Measurements from ENCODE around the gene ACSS3. TPM values are rescaled to one million over a fixed set of nuclear protein-coding genes. Genes with fewer than 3 reads are reported as not detected.
A peak's percentile ranks its signal among the peaks of the same experiment; 100 is the strongest.
"Not testable (repeated sequence)": the region's sequence is repeated elsewhere in the genome, so short reads cannot be mapped to it uniquely, and the experiment has no call there.

Gene ACSS3
- 100 to 1,000 TPM in 1 of 4 donors, 10 to 100 TPM in 3; 78.1 to 106 (median 83.8) TPM for total RNA-seq

DNA sequence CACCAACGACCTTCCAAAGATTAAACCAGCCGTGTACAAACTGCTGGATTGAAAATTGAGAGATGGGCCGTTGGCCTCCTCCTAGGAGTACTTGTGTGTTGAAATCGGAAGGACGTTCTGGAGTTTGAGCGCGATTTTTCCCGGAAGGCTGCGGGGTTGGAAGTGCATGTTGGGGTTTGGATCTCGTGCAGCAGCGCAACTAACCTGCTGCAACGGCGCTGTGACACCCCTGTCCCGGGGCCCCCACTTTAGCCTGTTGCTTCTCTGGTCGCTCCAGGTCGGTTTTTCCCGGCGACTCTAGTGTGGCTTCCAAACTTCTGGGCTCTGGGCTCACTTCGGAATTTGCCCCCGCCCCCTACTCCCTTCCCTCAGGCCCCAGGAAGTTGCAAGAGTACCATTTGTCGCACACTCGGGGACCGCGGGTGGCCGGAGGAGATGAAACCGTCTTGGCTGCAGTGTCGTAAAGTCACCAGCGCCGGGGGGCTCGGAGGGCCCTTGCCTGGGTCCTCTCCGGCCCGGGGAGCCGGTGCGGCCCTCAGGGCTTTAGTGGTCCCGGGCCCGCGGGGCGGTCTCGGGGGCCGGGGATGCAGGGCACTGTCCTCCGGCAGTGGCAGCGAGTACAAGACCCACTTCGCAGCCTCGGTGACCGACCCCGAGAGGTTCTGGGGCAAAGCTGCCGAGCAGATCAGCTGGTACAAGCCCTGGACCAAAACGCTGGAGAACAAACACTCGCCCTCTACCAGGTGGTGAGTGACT is at the start of gene ACSS3:
TSS of gene ACSS3 (plus strand) at position 394 of the 756 bp plus-strand sequence. CDS start at position 436, 42 bp downstream.
- Histone ChIP-seq H3K27ac (peak within 1 kb of the TSS; percentile 81 to 96 (median 90)), H3K27me3 (no peaks in the 10 kb centered on the region), H3K4me1 (peaks cover 0 to 47% (median 3%) of the 10 kb centered on the region in 4 donors), H3K36me3 (no peaks in the 10 kb centered on the region), H3K9me3 (no peaks in the 10 kb centered on the region), H3K4me3 (peak within 1 kb of the TSS; percentile 62 to 76 (median 68))
- peak in 1 of 2 donors; percentile 19 for TF ChIP-seq POLR2A (IDR thresholded peaks at IDR 0.05)
- TF ChIP-seq EP300 (IDR thresholded peaks at IDR 0.05), result peak in 1 of 2 donors; percentile 50
- TF ChIP-seq, protein P1, sequence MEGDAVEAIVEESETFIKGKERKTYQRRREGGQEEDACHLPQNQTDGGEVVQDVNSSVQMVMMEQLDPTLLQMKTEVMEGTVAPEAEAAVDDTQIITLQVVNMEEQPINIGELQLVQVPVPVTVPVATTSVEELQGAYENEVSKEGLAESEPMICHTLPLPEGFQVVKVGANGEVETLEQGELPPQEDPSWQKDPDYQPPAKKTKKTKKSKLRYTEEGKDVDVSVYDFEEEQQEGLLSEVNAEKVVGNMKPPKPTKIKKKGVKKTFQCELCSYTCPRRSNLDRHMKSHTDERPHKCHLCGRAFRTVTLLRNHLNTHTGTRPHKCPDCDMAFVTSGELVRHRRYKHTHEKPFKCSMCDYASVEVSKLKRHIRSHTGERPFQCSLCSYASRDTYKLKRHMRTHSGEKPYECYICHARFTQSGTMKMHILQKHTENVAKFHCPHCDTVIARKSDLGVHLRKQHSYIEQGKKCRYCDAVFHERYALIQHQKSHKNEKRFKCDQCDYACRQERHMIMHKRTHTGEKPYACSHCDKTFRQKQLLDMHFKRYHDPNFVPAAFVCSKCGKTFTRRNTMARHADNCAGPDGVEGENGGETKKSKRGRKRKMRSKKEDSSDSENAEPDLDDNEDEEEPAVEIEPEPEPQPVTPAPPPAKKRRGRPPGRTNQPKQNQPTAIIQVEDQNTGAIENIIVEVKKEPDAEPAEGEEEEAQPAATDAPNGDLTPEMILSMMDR (IDR thresholded peaks at IDR 0.05), result no peak
- 1 to 4% methylated on average over 31 to 48 of the region's 49 CpGs for whole genome bisulfite sequencing, 2 donors
- DNase-seq (ENCODE audit: low spot score in 2 of 2), result peak; percentile 21 to 56

- no peak for DNase-seq (ENCODE audit: low spot score in 2 of 2)
- TF ChIP-seq, protein P1 (IDR thresholded peaks at IDR 0.05), result no peak
- TF ChIP-seq POLR2A (IDR thresholded peaks at IDR 0.05) (no peak), EP300 (IDR thresholded peaks at IDR 0.05) (no peak)
- no peaks in the 10 kb centered on the region for H3K36me3 ChIP-seq
- WGBS, 2 donors, result 68 to 70% methylated on average over 1 of the region's 1 CpG
- no peaks in the 10 kb centered on the region for H3K27me3 ChIP-seq
- H3K9me3 ChIP-seq, result peaks cover 0 to 6% (median 1%) of the 10 kb centered on the region in 4 donors
- H3K27ac ChIP-seq, result no peak overlapping the region
- no peak overlapping the region for H3K4me3 ChIP-seq
- H3K4me1 ChIP-seq, result no peaks in the 10 kb centered on the region
Observed at GRCh38 chr12:81034926-81035325, 43.0 kb upstream of the ACSS3 start.

DNA sequence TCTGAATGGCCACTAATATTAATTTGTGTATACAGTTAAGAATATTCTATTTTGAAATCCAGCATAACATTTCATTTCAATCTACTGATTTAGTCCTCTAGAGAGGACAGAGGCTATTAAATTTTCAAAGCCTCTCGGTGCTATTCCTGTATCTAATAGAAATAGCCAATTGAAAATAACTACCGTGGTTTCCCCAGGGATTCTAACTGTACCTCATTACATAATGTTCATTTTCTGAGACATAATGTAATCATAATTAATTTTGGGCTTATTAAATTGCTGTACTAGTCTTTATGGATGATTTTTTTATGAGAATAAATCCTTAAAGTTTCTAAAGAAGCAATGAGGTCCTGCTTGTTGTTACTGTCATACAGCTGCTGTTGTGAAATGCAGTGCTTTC is 38.6 kb upstream of the ACSS3 start:
- Histone ChIP-seq H3K4me1 (no peaks in the 10 kb centered on the region), H3K36me3 (no peaks in the 10 kb centered on the region), H3K27ac (no peak overlapping the region), H3K4me3 (no peak overlapping the region), H3K27me3 (no peaks in the 10 kb centered on the region), H3K9me3 (no peaks in the 10 kb centered on the region)
- 70 to 72% methylated on average over 2 of the region's 2 CpGs for WGBS, 2 donors
- TF ChIP-seq, protein P1 (IDR thresholded peaks at IDR 0.05), result no peak
- TF ChIP-seq EP300 (IDR thresholded peaks at IDR 0.05) (no peak), POLR2A (IDR thresholded peaks at IDR 0.05) (no peak)
- no peak for DNase-seq (ENCODE audit: low spot score in 2 of 2)

DNA sequence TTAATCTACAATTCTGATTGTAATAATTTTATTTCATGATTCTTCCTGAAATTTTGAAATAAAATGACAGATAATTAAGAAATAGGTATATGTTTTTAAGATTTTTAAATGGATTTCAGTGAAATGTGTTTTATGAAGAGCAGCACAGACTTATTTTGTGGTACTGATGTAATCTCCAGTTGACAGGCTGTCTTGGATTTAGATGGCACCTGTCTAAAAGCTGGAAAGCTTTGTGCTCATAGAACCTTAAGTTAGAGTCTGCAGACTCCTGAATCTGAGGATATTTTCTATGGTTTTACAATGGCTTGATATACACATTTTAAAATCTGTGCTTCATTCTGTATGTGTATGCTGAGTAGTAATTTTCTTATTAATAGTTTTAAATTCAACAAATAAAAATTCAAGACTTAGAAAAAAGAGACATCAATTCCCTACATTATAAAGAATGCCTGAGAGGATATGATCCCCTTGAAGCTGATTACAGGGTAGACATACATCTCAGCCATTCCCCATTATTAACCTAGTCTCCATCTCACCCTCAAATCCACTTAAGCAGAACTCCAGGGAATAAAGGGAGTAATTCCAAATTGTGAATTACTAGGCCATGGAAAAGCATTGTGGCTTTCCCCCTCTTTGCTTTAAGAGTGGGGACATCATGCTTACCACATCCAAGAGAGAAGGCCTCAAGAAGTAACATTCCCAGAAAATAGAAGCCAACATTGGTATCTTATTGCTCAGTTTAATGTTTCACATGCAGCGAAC is 33.7 kb upstream of the ACSS3 start:
- Histone ChIP-seq H3K36me3 (no peaks in the 10 kb centered on the region), H3K27ac (no peak overlapping the region), H3K9me3 (peaks cover 0 to 3% (median 0%) of the 10 kb centered on the region in 4 donors), H3K27me3 (no peaks in the 10 kb centered on the region), H3K4me3 (no peak overlapping the region), H3K4me1 (no peaks in the 10 kb centered on the region)
- 97 to 100% methylated on average over 1 of the region's 1 CpG for WGBS, 2 donors
- TF ChIP-seq, protein P1 (IDR thresholded peaks at IDR 0.05), result no peak
- TF ChIP-seq POLR2A (IDR thresholded peaks at IDR 0.05), result no peak
- TF ChIP-seq EP300 (IDR thresholded peaks at IDR 0.05), result no peak
- no peak for DNase-seq (ENCODE audit: low spot score in 2 of 2)

DNA sequence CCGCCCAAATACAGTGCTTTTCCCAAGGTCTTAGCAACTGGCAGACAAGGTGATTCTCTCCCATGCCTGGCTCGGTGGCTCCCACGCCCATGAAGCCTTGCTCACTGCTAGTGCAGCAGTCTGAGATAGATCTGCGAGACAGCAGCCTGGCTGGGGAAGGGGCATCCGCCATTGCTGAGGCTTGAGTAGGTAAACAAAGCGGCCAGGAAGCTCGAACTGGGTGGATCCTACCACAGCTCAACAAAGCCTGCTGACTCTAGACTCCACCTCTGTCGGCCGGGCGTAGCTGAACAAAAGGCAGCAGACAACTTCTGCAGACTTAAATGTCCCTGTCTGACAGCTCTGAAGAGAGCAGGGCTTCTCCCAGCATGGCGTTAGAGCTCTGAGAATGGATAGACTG is 12.9 kb upstream of the ACSS3 start:
- H3K4me3 ChIP-seq; H3K27me3 ChIP-seq; DNase-seq (ENCODE audit: low spot score in 2 of 2); H3K4me1 ChIP-seq; H3K36me3 ChIP-seq; H3K27ac ChIP-seq: not testable (repeated sequence)
- H3K9me3 ChIP-seq, result peaks cover 0 to 28% (median under 1%) of the 10 kb centered on the region in 4 donors
- 90 to 94% methylated on average over 8 to 11 of the region's 11 CpGs for whole genome bisulfite sequencing, 2 donors
